ENCODE data around the gene C1orf116.
"Not testable (repeated sequence)": the region's sequence is repeated elsewhere in the genome, so short reads cannot be mapped to it uniquely, and the experiment has no call there.

The C1orf116 gene

GRCh38 chr1:207058878-207059867 is 26.6 kb upstream of the C1orf116 start:
- no peak for DNase-seq

- no peak for DNase-seq
These were observed 25.7 kb upstream of the C1orf116 start for GRCh38 chr1:207058252-207058651.

GRCh38 chr1:207056673-207057072 is 24.1 kb upstream of the C1orf116 start:
- DNase-seq: no peak

GRCh38 chr1:207055386-207056001 is 22.9 kb upstream of the C1orf116 start:
- no peak for DNase-seq

- DNase-seq: no peak
These were observed 21.9 kb upstream of the C1orf116 start for GRCh38 chr1:207054491-207054890.

- DNase-seq: peak; percentile 95 to 98
These were observed 20.6 kb upstream of the C1orf116 start, which contains the start of gene PFKFB2 for GRCh38 chr1:207052911-207053769. Gene PFKFB2, plus strand, starts transcription at chr1:207053275. Its CDS starts 1,443 bp downstream, at chr1:207054718.

GRCh38 chr1:207051191-207051943 is 18.8 kb upstream of the C1orf116 start, which contains the start of gene YOD1:
Gene YOD1, minus strand, starts transcription at chr1:207051208. Its CDS starts 178 bp downstream, at chr1:207051030.
- peak in 1 of 2 donors; percentile 7 for DNase-seq

GRCh38 chr1:207050480-207051190 is 18.1 kb upstream of the C1orf116 start:
- DNase-seq: peak; percentile 89 to 93

- DNase-seq: peak; percentile 46 to 55
These were observed 17.4 kb upstream of the C1orf116 start for GRCh38 chr1:207049974-207050391.

GRCh38 chr1:207049514-207049913 is 17.0 kb upstream of the C1orf116 start:
- no peak for DNase-seq

GRCh38 chr1:207049054-207049453 is 16.5 kb upstream of the C1orf116 start:
- no peak for DNase-seq

- no peak for DNase-seq
These were observed 15.5 kb upstream of the C1orf116 start for GRCh38 chr1:207048041-207048440.

- DNase-seq: no peak
These were observed 14.9 kb upstream of the C1orf116 start for GRCh38 chr1:207047505-207047904.

- no peak for DNase-seq
These were observed 12.9 kb upstream of the C1orf116 start for GRCh38 chr1:207045453-207045852.

- DNase-seq: not testable (repeated sequence)
These were observed 8.8 kb upstream of the C1orf116 start for GRCh38 chr1:207041397-207041796.

GRCh38 chr1:207040181-207040533 is 7.6 kb upstream of the C1orf116 start:
- no peak for DNase-seq

- DNase-seq: no peak
These were observed 7.0 kb upstream of the C1orf116 start for GRCh38 chr1:207039380-207040180.

GRCh38 chr1:207036865-207037264 is 4.3 kb upstream of the C1orf116 start:
- DNase-seq: no peak

GRCh38 chr1:207035877-207036551 is 3.5 kb upstream of the C1orf116 start:
- DNase-seq: no peak

- no peak for DNase-seq
These were observed 2.4 kb upstream of the C1orf116 start for GRCh38 chr1:207034998-207035397.

Data from stimulated activated CD4-positive, alpha-beta T cell treated with anti-CD3 and anti-CD28 coated beads, Interleukin-2, amount 100 ng/mL, for 24 hours (primary cell).